Measurements from ENCODE around the gene SERTAD4.

The SERTAD4 gene

GRCh38 chr1:210294999-210295745 is 62.6 kb downstream of the SERTAD4 start:
- Histone ChIP-seq H3K36me3 (ENCODE audit: control insufficient read depth in 5 of 5, insufficient read depth in 5 of 5, low read length in 5 of 5) (no peaks in the 10 kb centered on the region), H3K9ac (ENCODE audit: low read length in 5 of 5) (peak overlapping the region in 1 of 5 donors; percentile 7), H3K4me1 (ENCODE audit: control insufficient read depth in 5 of 5, insufficient read depth in 5 of 5, low read length in 5 of 5) (peaks cover 6 to 45% (median 41%) of the 10 kb centered on the region in 5 donors), H3K9me3 (ENCODE audit: control insufficient read depth in 5 of 5, low read length in 5 of 5) (no peaks in the 10 kb centered on the region), H3K27ac (ENCODE audit: low read depth, low read length) (no peak overlapping the region), H3K27me3 (ENCODE audit: control insufficient read depth in 5 of 5, insufficient read depth in 4 of 5, low read length in 5 of 5) (peaks cover 0 to 7% (median 2%) of the 10 kb centered on the region in 5 donors), H3K4me3 (ENCODE audit: low read depth in 1 of 5, low read length in 5 of 5) (peak overlapping the region in 1 of 5 donors; percentile 17)

All from subcutaneous abdominal adipose tissue (tissue), 5 donors.